ENCODE results near the gene MCAT. TPM values are rescaled to one million over a fixed set of nuclear protein-coding genes. Genes with fewer than 3 reads are reported as not detected.

MCAT gene
- total and polyA plus RNA-seq, 2 donors (not counting 1 experiment from before 2014, with no cell fraction given) = 8.4 to 10.1 TPM

DNA sequence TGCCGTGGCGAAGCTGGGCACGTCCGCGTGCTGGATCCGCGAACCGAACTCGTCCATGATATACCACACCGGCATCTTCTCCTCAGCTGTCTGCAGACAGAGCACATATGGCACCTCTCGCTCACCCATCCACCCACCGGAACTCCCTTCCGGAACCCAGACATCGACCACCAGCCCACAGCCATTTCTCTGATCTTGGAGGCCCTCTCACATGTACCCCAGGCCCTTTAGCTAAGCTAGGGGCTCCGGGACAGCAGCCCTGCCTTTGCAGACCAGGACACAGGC lies 36.7 kb upstream of the MCAT start:
- ATAC-seq (ENCODE audit: low read depth) (no peak), DNase-seq (no peak)
- CTCF ChIA-PET = no interaction called here
- Histone ChIP-seq H4K20me1 (ENCODE audit: control insufficient read depth, insufficient read depth, low read length, poor library complexity, severe bottlenecking) (peaks cover 4% of the 10 kb centered on the region), H3K36me3 (replicated peaks in 1 of 2; ENCODE audit: control extremely low read depth in 1 of 2, control insufficient read depth in 1 of 2, extremely low read depth in 1 of 2, insufficient read depth in 2 of 2, low read length in 1 of 2) (peaks cover 0 to 27% of the 10 kb centered on the region in 2 experiments), H3K9me3 (ENCODE audit: control extremely low read depth in 1 of 3, control insufficient read depth in 2 of 3, insufficient read depth in 1 of 3, low read length in 2 of 3) (no peaks in the 10 kb centered on the region), H3K79me2 (ENCODE audit: control insufficient read depth, insufficient read depth, low read length) (peaks cover 27% of the 10 kb centered on the region), H3K27ac (ENCODE audit: low read length in 2 of 2) (no peak overlapping the region), H3K27me3 (replicated peaks in 1 of 4; ENCODE audit: control extremely low read depth in 1 of 4, control insufficient read depth in 3 of 4, insufficient read depth in 4 of 4, low read length in 3 of 4) (no peaks in the 10 kb centered on the region), H3K4me3 (ENCODE audit: control extremely low read depth in 1 of 5, extremely low read depth in 1 of 5, insufficient read depth in 1 of 5, low read depth in 2 of 5, low read length in 4 of 5) (no peak overlapping the region), H3K4me1 (ENCODE audit: control insufficient read depth in 2 of 2, insufficient read depth in 2 of 2, low read length in 2 of 2) (no peaks in the 10 kb centered on the region), H3K9ac (ENCODE audit: low read length) (no peak overlapping the region), H2AFZ (ENCODE audit: insufficient read depth, low read depth, low read length, poor library complexity, severe bottlenecking) (no peak overlapping the region), H3K4me2 (replicated peaks; ENCODE audit: low read depth, low read length, poor library complexity, severe bottlenecking) (no peak overlapping the region)
- POLR2A ChIA-PET = no interaction called here
- Mint-ChIP-seq H3K9me3 (ENCODE audit: insufficient read depth) (no peaks in the 10 kb centered on the region), H3K4me3 (no peak overlapping the region), H3K27me3 (no peaks in the 10 kb centered on the region), H3K27ac (no peak overlapping the region), H3K4me1 (peaks cover 4% of the 10 kb centered on the region)
- TF ChIP-seq, protein P1, sequence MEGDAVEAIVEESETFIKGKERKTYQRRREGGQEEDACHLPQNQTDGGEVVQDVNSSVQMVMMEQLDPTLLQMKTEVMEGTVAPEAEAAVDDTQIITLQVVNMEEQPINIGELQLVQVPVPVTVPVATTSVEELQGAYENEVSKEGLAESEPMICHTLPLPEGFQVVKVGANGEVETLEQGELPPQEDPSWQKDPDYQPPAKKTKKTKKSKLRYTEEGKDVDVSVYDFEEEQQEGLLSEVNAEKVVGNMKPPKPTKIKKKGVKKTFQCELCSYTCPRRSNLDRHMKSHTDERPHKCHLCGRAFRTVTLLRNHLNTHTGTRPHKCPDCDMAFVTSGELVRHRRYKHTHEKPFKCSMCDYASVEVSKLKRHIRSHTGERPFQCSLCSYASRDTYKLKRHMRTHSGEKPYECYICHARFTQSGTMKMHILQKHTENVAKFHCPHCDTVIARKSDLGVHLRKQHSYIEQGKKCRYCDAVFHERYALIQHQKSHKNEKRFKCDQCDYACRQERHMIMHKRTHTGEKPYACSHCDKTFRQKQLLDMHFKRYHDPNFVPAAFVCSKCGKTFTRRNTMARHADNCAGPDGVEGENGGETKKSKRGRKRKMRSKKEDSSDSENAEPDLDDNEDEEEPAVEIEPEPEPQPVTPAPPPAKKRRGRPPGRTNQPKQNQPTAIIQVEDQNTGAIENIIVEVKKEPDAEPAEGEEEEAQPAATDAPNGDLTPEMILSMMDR (IDR thresholded peaks at IDR 0.05) = no peak
- no peak for TF ChIP-seq EZH2 (IDR thresholded peaks at IDR 0.05; ENCODE audit: borderline replicate concordance, insufficient read depth, low read depth, low read length, poor library complexity, severe bottlenecking)
- intact Hi-C loops (cut with micrococcal nuclease) = no loop called here
- 98% methylated on average over 15 of the region's 15 CpGs for WGBS (ENCODE audit: insufficient coverage)

DNA sequence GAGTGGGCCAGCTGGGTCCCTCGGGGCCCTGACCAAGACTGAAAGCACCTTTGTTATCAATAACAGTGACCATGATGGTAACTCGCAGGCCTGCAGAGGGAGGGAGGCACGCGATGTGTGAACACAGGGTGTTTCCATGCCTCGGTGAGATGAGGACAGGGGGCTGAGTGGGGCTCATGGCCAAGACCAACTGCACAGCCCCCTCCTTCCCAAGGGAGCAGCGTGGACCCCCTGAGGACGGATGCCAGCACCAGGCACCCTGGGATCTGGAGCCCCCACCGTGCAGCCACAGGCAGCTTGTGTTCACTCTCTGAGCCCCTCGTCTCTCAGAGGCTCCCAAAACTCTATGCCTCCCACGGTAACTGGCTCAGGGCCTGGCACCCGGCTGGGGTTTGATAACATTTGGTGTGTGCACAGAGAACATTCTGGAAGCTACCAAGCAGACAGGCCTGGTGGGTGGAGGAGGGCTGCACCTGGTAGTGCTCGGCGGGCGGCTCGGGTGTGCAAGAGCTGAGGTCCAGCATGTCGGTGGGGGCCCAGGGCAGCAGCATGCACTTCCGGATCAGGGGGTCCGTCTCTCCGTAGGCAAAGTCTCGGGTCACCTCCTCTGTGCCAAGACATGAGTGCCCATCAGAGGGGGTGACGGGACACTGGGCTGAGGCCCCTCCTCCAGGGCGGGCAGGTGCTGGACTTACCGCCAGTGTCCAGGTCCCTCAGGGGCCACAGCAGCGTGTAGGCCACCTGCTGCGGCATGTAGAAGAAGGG lies 36.1 kb upstream of the MCAT start:
- Histone ChIP-seq H3K9ac (ENCODE audit: low read length) (no peak overlapping the region), H3K4me2 (replicated peaks; ENCODE audit: low read depth, low read length, poor library complexity, severe bottlenecking) (no peak overlapping the region), H3K4me3 (ENCODE audit: control extremely low read depth in 1 of 5, extremely low read depth in 1 of 5, insufficient read depth in 1 of 5, low read depth in 2 of 5, low read length in 4 of 5) (no peak overlapping the region), H2AFZ (ENCODE audit: insufficient read depth, low read depth, low read length, poor library complexity, severe bottlenecking) (no peak overlapping the region), H3K79me2 (ENCODE audit: control insufficient read depth, insufficient read depth, low read length) (peaks cover 27% of the 10 kb centered on the region), H3K4me1 (ENCODE audit: control insufficient read depth in 2 of 2, insufficient read depth in 2 of 2, low read length in 2 of 2) (no peaks in the 10 kb centered on the region), H3K27ac (ENCODE audit: low read length in 2 of 2) (no peak overlapping the region), H3K27me3 (replicated peaks in 1 of 4; ENCODE audit: control extremely low read depth in 1 of 4, control insufficient read depth in 3 of 4, insufficient read depth in 4 of 4, low read length in 3 of 4) (no peaks in the 10 kb centered on the region), H3K9me3 (ENCODE audit: control extremely low read depth in 1 of 3, control insufficient read depth in 2 of 3, insufficient read depth in 1 of 3, low read length in 2 of 3) (no peaks in the 10 kb centered on the region), H4K20me1 (ENCODE audit: control insufficient read depth, insufficient read depth, low read length, poor library complexity, severe bottlenecking) (peaks cover 4% of the 10 kb centered on the region), H3K36me3 (replicated peaks in 1 of 2; ENCODE audit: control extremely low read depth in 1 of 2, control insufficient read depth in 1 of 2, extremely low read depth in 1 of 2, insufficient read depth in 2 of 2, low read length in 1 of 2) (peaks cover 0 to 29% of the 10 kb centered on the region in 2 experiments)
- H3K4me1 Mint-ChIP-seq = peaks cover 2% of the 10 kb centered on the region
- H3K27me3 Mint-ChIP-seq = no peaks in the 10 kb centered on the region
- TF ChIP-seq EZH2 (IDR thresholded peaks at IDR 0.05; ENCODE audit: borderline replicate concordance, insufficient read depth, low read depth, low read length, poor library complexity, severe bottlenecking) = no peak
- TF ChIP-seq, protein P1 (IDR thresholded peaks at IDR 0.05) = no peak
- intact Hi-C loops (cut with micrococcal nuclease) = no loop called here
- WGBS (ENCODE audit: insufficient coverage) = 98% methylated on average over 25 of the region's 25 CpGs
- H3K27ac Mint-ChIP-seq = no peak overlapping the region
- H3K9me3 Mint-ChIP-seq (ENCODE audit: insufficient read depth) = no peaks in the 10 kb centered on the region
- H3K4me3 Mint-ChIP-seq = no peak overlapping the region
- POLR2A ChIA-PET = no interaction called here
- ATAC-seq (ENCODE audit: low read depth) = no peak
- CTCF ChIA-PET = no interaction called here
- no peak for DNase-seq
